Activated CD4-positive, CD25-positive, alpha-beta regulatory T cell (primary cell): ENCODE results near the gene EOMES.

Experiments
- DNase-seq, 4 experiments: peaks; one replicate each; lab custom pipeline; 2025; lab: John Stamatoyannopoulos, UW

Gene EOMES

DNA sequence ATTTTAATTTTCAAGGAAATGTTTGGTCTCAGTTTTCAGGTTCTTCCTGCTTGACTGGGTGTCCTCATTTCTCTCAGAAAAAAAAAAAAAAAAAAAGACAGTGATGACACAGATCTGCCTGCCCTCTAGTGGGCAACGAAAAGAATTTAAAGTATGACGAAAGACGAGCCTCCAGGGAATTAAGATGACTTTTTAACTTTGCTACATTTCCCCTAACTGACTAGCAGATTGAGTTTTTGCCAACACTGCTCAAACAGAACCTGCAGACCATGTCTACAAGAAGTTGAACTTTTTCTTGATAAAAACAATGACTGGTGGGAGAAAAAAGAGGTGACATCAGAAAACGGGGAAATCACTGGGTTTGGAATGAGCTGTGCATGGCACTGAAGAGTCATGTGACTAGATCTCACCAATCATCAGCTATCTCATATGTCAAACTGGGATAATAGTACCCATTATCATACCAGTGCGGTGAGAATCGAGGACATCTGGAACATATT, 40.8 kb downstream of the EOMES start:
- DNase-seq = peak in 2 of 4 experiments; percentile 4 to 9

DNA sequence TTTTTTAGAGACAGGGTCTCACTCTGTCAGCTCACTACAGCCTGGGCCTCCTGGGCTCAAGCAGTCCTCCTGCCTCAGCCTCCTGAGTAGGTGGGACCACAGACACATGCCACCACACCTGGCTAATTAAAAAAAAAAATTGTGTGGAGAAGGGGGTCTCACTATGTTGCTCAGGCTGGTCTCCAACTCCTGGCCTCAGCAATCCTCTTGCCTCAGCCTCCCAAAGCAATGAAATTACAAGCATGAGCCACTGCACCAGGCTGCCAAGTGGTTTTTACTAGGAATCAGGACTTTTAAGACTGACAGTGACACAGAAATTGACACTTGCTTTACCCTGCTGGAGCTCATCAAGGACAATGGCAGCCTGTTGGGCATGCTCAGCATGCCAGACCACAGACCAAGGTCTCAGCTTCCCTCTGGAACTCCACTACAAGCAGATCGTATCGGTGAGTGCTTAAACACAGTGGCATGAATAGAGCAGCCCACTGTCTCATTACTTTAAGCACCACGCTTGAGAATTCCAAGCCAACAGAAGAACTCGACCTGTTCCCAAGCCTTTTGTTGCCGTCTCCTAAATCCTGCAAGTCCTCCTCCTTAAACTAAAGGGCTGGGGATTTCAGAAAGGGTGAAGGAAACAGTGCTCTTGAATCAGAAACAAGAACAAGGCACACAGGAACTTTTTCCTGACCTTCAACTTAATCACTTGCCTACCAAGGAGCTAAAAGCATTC, 41.4 kb downstream of the EOMES start:
- no peak for DNase-seq

DNA sequence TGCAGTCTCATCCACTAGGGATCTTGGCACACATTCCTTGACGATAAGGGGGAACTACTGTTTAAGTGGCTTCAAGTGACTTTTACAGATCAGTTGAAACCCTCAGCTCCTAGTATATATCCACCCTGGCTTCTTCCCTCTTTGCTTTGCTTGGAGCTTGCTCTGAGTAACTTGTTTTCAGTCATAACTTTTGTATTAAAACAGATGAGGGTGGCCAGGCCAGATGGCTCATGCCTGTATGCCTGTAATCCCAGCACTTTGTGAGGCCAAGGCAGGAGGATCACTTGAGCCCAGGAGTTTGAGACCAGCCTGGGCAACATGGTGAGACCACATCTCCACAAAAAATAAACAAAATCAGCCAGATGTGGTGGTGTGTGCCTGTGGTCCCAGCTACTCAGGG, 42.4 kb downstream of the EOMES start:
- no peak for DNase-seq

DNA sequence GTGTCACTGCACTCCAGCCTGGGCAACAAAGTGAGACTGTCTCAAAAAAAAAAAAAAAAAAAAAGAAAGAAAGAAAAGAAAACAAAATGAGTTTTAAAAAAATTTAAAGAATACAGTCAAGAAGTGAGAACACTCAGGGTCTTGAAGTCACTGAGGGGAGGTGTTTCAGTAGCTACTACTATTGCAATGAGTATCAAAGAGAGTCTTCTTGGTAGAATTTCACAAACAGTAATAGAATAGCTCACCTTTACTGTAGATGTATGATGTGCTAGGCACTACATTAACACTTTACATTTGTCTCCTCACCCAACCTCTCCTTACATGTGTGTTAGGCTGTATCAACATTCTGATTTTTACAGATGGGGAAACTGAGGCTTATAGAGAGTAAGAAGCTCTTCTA, 43.9 kb downstream of the EOMES start:
- no peak for DNase-seq

DNA sequence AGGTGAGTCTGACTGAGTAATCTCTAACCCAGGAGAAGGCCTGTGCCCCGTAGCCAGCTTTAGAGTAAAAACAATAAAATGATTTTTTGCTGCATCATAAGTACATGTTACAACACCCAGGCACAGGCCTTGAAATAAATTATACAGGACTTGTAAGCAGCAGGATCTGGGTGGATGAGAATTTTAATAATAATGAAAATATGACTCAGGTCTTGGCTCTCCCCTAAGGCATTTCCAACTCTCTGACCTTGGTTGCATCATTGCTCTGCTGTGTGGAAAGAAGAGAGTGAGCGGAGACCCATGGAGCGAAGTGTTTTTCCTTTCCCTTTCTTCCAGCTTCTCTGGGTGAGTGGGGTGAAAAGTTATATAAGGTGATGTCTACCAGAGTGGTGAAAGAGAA, 44.6 kb downstream of the EOMES start:
- no peak for DNase-seq

DNA sequence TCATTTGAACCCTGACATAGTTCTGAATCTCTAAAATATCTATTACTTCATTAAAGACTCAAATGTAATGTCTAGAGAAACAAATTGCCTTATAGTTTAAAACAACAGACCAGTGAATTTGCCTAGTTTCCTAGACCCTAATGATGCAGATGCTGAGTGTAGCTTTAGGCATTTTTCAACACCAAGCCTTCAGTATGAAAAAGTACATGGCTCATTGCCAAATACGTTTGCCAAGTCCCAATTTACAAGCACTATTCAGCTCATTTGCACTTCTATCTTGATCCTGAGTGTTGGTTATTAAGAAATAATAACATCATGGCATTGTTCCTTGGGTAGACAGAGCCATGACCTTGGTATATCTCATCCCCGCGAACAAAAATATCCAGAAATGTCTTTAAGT, 46.8 kb downstream of the EOMES start:
- DNase-seq = no peak

DNA sequence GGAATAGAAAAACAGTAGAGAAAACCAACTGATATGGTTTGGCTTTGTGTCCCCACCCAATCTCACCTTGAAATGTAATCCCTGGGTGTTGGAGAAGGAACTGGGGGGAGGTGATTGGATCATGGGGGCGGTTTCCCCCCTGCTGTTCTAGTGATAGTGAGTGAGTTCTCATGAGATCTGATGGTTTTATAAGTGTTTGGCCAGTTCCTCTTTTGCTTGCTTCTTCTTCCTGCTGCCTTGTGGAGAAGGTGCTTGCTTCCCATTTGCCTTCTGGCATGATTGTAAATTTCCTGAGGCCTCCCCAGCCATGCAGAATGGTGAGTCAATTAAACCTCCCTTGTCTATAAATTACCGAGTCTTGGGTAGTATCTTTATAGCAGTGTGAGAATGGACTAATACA, 48.4 kb downstream of the EOMES start:
- no peak for DNase-seq

DNA sequence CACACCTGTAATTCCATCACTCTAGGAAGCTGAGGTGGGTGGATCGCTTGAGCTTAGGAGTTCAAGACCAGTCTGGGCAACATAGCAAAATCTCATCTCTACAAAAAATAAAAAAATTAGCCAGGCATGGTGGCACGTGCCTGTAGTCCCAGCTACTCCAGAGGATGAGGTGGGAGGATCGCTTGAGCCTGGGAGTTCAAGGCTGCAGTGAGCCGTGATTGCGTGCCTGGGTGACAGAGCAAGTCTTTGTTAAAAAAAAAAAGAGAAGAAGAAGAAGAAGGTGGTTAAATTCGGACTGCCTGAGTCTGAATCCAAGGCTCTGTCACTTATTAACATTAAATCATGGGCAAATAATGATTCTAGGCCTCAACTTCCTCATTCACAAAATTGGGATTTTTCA, 51.0 kb downstream of the EOMES start:
- DNase-seq = no peak

DNA sequence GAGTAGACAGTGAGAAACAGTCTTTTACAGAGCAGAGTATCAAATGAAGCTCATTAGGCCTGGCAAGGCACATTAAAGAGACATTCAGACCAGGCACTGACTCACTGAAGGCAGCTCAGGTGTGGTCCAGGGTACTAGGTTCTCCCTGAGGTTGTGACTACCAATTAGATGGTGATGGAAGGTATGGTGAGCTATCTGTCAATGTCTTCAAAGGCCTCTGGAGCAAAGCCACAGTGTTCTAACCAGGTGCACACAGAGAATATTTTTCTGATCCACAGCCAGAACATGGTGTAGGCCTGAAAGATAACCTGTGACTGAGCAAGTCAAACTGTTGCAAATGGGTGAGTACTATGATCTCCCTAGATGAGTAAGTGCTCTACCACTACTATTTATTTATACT, 51.5 kb downstream of the EOMES start:
- DNase-seq = no peak

DNA sequence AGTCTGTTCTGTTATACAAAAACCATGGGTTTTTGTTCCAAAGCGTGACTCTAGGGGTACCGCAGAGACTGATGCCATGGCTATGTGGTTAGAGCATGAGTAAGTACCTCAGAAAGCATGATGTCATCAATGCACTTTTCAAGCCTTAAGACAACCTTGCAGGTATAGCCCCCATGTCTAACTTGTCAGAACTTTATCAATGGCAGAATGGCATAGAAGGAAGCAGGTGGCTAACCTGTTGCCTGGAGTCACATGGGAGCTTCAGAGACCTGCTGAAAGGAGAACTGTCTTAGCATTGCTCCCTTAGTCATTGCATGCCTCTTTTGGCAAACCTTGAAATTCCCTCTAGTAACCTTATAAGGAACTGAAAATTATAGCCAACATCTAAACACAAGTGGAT, 52.5 kb downstream of the EOMES start:
- no peak for DNase-seq

DNA sequence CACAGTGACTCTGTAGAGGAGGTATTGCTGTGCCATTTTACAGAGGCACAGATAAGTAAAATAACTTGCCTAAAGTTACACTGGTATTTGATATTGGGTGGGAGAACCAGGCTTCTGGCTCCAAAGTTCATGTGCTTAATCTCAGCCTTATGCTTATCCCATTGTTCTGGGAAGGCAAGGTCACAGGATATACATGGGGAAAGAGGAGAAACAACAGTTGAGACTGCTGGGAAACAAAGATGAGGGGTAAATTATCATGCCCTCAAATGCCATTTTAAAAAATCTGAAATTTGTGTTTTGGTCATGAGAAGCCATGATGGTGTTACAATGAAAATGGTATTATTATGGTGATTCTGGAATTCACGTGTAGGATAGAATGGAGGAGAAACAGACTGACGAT, 54.4 kb downstream of the EOMES start:
- no peak for DNase-seq

DNA sequence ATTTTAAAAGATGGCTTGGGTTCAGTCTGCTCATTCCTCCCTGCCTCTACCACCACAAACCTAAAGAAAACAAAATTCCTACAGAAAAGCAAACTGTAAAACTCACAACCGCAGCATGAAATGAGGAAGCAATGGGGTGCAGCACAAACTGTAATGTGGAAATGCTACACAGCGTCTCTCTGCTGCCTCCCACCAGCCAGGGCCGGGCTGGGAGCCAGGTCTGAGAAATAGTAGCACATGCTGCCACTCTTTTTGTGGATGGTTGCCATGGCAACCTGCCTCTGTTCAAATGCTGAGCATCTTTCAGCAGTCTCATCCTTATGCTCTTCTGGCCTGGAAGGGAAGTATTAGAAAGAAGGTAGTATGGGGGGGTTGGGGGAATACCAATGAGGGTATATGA, 55.4 kb downstream of the EOMES start:
- no peak for DNase-seq

DNA sequence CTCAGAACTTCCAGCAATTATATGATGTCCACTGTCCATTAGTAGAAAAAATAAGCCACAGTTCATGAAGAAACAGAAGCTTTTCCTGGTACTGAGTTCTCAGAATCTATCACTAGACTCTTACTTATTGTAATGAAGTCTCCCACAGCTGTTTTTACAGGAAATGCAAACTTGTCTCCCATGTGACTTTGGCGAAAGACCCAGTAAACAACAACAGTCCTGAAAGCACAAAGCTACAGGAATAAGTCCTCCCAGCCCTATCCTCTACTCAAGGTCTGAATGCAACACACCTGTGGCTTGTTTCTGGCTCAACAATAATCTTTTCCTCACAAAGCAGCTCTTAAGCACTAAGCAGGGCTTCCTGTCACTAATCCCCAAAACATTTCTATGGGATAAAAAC, 55.9 kb downstream of the EOMES start:
- DNase-seq = no peak
